GM18858 (cell line): ENCODE measurements around the gene BMP4.

Experiments
- ATAC-seq: cut with Tn5 transposase; IDR thresholded peaks from one replicate; pipeline ENCODE4 v1.9.1; 2021; ENCODE audit not compliant: unreplicated experiment

Gene BMP4

GRCh38 chr14:53947094-53947445 is 9.6 kb downstream of the BMP4 start:
- no peak for ATAC-seq

- no peak for ATAC-seq
These were observed 10.1 kb downstream of the BMP4 start for GRCh38 chr14:53946404-53947093.

GRCh38 chr14:53946071-53946403 is 10.6 kb downstream of the BMP4 start:
- ATAC-seq = no peak

GRCh38 chr14:53943751-53944083 is 12.9 kb downstream of the BMP4 start:
- no peak for ATAC-seq

GRCh38 chr14:53942970-53943750 is 13.5 kb downstream of the BMP4 start:
- no peak for ATAC-seq

GRCh38 chr14:53938136-53938837 is 18.3 kb downstream of the BMP4 start:
- ATAC-seq = no peak

- no peak for ATAC-seq
These were observed 21.7 kb downstream of the BMP4 start for GRCh38 chr14:53934778-53935414.

GRCh38 chr14:53932966-53933365 is 23.7 kb downstream of the BMP4 start:
- ATAC-seq = no peak

GRCh38 chr14:53929871-53930715 is 26.5 kb downstream of the BMP4 start:
- ATAC-seq = no peak

- ATAC-seq = no peak
These were observed 29.5 kb downstream of the BMP4 start for GRCh38 chr14:53927171-53927570.

- ATAC-seq = no peak
These were observed 31.3 kb downstream of the BMP4 start for GRCh38 chr14:53925201-53925766.

GRCh38 chr14:53924753-53925152 is 31.9 kb downstream of the BMP4 start:
- ATAC-seq = no peak

- ATAC-seq = no peak
These were observed 35.6 kb downstream of the BMP4 start for GRCh38 chr14:53921027-53921426.

- no peak for ATAC-seq
These were observed 40.4 kb downstream of the BMP4 start for GRCh38 chr14:53916239-53916638.

- ATAC-seq = no peak
These were observed 41.1 kb downstream of the BMP4 start for GRCh38 chr14:53915364-53916014.

GRCh38 chr14:53912021-53912420 is 44.6 kb downstream of the BMP4 start:
- ATAC-seq = no peak

- no peak for ATAC-seq
These were observed 48.2 kb downstream of the BMP4 start for GRCh38 chr14:53908416-53908815.

- ATAC-seq = no peak
These were observed 54.3 kb downstream of the BMP4 start for GRCh38 chr14:53902307-53902706.

GRCh38 chr14:53900499-53900898 is 56.1 kb downstream of the BMP4 start:
- no peak for ATAC-seq
